ENCODE data around the gene HOXA6. TPM values are rescaled to one million over a fixed set of nuclear protein-coding genes. Genes with fewer than 3 reads are reported as not detected.

HOXA6 gene
- total RNA-seq, 2 experiments from 2014 or later: not detected

DNA sequence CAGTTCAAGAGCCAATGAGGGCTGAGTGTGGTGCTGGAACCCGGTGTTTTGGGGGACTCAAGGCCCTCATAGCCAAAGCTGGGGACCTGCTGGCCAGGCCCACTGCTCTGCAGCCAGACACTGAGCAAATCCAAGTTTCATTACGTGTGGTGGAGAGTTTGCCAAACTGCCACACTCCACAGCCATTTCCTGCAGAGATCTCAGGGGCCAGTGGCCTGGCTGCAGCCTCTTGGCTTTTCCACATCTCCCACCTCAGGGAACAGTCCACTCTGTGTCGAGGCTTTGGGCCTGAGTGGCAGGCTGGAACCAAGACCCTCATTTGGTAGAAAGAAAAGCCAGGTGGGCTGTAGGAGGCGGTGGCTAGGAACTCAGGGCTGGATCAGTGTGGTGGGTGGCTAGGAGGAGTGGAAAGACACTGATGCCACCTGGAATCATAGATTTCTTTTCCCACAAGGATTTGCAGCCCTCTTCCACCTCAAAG, 34.3 kb upstream of the HOXA6 start:
- ChIA-PET POLR2A (no interaction called here), CTCF (interaction anchor here (0.9 to 2.8 kb wide), 3 partner anchors 14 to 57 kb away, joined by 3 to 10 read pairs (median 7); no protein-coding TSS in a partner anchor)
- no peak for DNase-seq
- Mint-ChIP-seq H3K27me3 (peaks cover 78% of the 10 kb centered on the region), H3K27ac (no peak overlapping the region), H3K4me3 (no peak overlapping the region), H3K36me3 (ENCODE audit: low read depth) (peaks cover 5% of the 10 kb centered on the region), H3K9me3 (no peaks in the 10 kb centered on the region), H3K4me1 (peaks cover 17% of the 10 kb centered on the region)

- H3K9me3 Mint-ChIP-seq: no peaks in the 10 kb centered on the region
- CTCF ChIA-PET: interaction anchor here (0.6 to 2.9 kb wide), 10 partner anchors 13 to 1287 kb away, joined by 3 to 17 read pairs (median 5); no protein-coding TSS in a partner anchor
- no peak for DNase-seq
- H3K27me3 Mint-ChIP-seq: peaks cover 72% of the 10 kb centered on the region
- H3K4me3 Mint-ChIP-seq: no peak overlapping the region
- H3K27ac Mint-ChIP-seq: no peak overlapping the region
- POLR2A ChIA-PET: no interaction called here
- peaks cover 5% of the 10 kb centered on the region for H3K36me3 Mint-ChIP-seq (ENCODE audit: low read depth)
- peaks cover 12% of the 10 kb centered on the region for H3K4me1 Mint-ChIP-seq
These were observed 33.2 kb upstream of the HOXA6 start for GRCh38 chr7:27180431-27181420.

GRCh38 chr7:27179503-27180430, 32.2 kb upstream of the HOXA6 start:
- ChIA-PET CTCF (interaction anchor here (0.6 to 2.9 kb wide), 19 partner anchors 10 to 1286 kb away, joined by 3 to 17 read pairs (median 3); no protein-coding TSS in a partner anchor), POLR2A (interaction anchor here (1.3 kb wide), 1 partner anchor 11 kb away, joined by 3 read pairs; no protein-coding TSS in a partner anchor)
- peak; percentile 56 for DNase-seq
- Mint-ChIP-seq H3K27ac (no peak overlapping the region), H3K4me3 (no peak overlapping the region), H3K9me3 (no peaks in the 10 kb centered on the region), H3K36me3 (ENCODE audit: low read depth) (peaks cover 2% of the 10 kb centered on the region), H3K4me1 (peaks cover 7% of the 10 kb centered on the region), H3K27me3 (peaks cover 69% of the 10 kb centered on the region)

DNA sequence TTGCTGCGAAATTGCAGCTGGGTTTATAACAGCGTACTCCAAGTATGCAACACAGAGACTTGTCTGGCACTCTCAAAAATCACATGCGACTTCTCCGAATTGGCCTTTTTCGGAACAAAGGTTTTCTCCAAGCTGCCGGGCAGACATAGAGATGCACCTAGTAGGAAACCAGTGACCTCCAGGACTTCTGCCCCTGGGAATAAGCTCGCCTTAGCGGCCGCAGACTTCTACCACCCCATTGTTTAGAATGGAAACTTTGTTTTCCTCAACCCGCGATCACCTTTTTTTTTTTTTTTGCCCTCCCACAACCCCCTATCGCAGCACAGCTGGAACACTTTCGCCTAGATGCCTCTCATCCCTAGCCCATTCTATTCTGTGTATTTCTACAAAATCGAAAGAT, 31.5 kb upstream of the HOXA6 start:
- Mint-ChIP-seq H3K4me3 (no peak overlapping the region), H3K36me3 (ENCODE audit: low read depth) (no peaks in the 10 kb centered on the region), H3K4me1 (peaks cover 5% of the 10 kb centered on the region), H3K27me3 (peaks cover 70% of the 10 kb centered on the region), H3K9me3 (no peaks in the 10 kb centered on the region), H3K27ac (no peak overlapping the region)
- no peak for DNase-seq
- ChIA-PET CTCF (interaction anchor here (0.6 to 2.9 kb wide), 15 partner anchors 9 to 785 kb away, joined by 3 to 17 read pairs (median 3); no protein-coding TSS in a partner anchor), POLR2A (interaction anchor here (1.3 kb wide), 1 partner anchor 10 kb away, joined by 3 read pairs; no protein-coding TSS in a partner anchor)

DNA sequence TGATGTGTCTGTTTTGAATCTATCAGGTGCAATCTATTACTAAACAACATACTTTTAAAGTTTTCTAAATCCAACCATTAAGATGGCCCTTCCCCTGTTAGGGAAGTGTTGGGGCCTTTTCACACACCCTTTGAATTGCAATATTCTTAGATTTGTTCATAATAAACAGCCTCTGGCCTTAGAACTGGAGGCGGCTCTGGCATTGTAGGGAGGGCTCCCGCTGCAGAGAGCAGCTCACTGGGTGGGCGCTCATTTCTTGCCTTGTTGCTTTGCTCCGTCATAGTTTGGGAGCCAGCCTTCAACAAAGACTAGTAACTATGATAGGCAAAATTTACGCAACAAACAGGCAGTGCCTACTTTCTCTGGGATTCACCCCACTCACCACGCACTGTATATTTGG, 30.8 kb upstream of the HOXA6 start:
- H3K9me3 Mint-ChIP-seq: no peaks in the 10 kb centered on the region
- POLR2A ChIA-PET: no interaction called here
- H3K4me3 Mint-ChIP-seq: no peak overlapping the region

GRCh38 chr7:27177795-27178320, 30.3 kb upstream of the HOXA6 start:
- no peaks in the 10 kb centered on the region for H3K9me3 Mint-ChIP-seq
- H3K4me3 Mint-ChIP-seq: no peak overlapping the region
- no peaks in the 10 kb centered on the region for H3K36me3 Mint-ChIP-seq (ENCODE audit: low read depth)
- H3K27me3 Mint-ChIP-seq: peaks cover 61% of the 10 kb centered on the region
- ChIA-PET POLR2A (no interaction called here), CTCF (interaction anchor here (1.1 to 2.9 kb wide), 5 partner anchors 10 to 27 kb away, joined by 3 to 17 read pairs (median 3); no protein-coding TSS in a partner anchor)
- no peak overlapping the region for H3K27ac Mint-ChIP-seq
- peaks cover 3% of the 10 kb centered on the region for H3K4me1 Mint-ChIP-seq
- DNase-seq: no peak

More for the DNA sequence above, 30.8 kb upstream of the HOXA6 start:
- CTCF ChIA-PET: interaction anchor here (0.7 to 2.9 kb wide), 7 partner anchors 10 to 785 kb away, joined by 3 to 17 read pairs (median 3); no protein-coding TSS in a partner anchor
- DNase-seq: no peak
- no peaks in the 10 kb centered on the region for H3K36me3 Mint-ChIP-seq (ENCODE audit: low read depth)
- peaks cover 3% of the 10 kb centered on the region for H3K4me1 Mint-ChIP-seq
- H3K27ac Mint-ChIP-seq: no peak overlapping the region
- peaks cover 65% of the 10 kb centered on the region for H3K27me3 Mint-ChIP-seq

DNA sequence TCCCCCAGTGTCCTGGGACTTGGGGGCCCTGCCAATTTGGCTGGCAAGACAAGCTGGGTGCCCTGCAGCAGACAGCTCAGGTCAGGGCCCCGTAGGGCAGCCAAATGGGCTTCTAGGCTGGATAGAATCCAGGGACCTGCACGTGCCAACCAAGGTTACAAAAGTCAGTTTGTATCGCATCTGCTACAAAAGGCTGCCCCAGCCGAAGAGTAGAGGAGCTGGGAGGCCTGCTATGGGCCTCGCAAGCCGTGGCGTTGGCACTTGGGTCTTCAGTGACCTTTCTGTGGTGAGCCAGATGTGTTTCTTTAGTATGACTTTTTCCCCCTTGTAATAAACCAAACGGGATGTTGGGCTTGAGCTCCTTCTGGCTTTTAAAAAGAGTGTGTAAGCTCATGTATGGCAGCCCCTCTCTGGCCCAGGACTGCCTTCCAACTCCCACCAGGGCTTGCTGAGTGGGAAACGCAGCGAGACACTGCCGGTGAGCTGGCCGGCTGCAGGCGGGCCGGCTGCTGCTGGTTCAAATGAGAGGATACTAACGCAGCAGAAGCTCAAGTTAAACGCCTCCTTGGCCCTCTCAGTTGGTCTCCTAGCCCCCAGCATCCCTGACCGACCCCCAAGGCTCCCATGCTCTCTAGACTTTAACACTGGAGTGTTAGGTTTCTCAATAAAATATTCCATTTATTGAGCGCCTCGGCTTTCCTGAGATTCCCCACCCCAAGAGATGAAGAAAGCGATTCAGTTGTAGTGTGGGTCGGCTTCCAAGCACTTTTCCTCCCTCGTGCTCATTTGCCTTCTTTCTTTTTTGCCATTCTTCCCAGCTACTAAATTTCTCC, 29.6 kb upstream of the HOXA6 start:
- POLR2A ChIA-PET: no interaction called here
- peaks cover 59% of the 10 kb centered on the region for H3K27me3 Mint-ChIP-seq
- CTCF ChIA-PET: interaction anchor here (1.1 to 2.0 kb wide), 4 partner anchors 13 to 28 kb away, joined by 3 to 8 read pairs (median 4); no protein-coding TSS in a partner anchor

DNA sequence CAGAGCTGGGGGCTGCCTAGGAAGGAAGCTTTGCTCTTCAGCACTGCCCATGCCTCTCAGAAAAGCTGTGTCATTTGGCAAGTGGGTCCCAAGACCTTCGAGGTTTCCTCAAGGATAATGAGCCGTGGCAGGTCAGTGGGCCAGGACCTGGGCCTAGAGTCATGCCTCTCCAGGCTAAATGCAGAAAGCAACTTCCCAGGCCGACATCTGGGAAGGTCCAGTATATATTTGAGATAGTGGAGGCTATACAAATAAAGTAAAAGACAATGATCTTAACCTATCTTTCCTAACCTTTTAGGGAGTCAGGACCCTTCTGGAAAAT, 28.9 kb upstream of the HOXA6 start:
- Mint-ChIP-seq H3K4me3 (no peak overlapping the region), H3K27me3 (peaks cover 62% of the 10 kb centered on the region), H3K9me3 (no peaks in the 10 kb centered on the region), H3K27ac (no peak overlapping the region), H3K4me1 (peaks cover 10% of the 10 kb centered on the region), H3K36me3 (ENCODE audit: low read depth) (no peaks in the 10 kb centered on the region)
- CTCF ChIA-PET: interaction anchor here (1.1 to 1.8 kb wide), 3 partner anchors 15 to 28 kb away, joined by 3 to 8 read pairs (median 3); no protein-coding TSS in a partner anchor
- no peak for DNase-seq
- POLR2A ChIA-PET: no interaction called here

More for the DNA sequence above, 29.6 kb upstream of the HOXA6 start:
- Mint-ChIP-seq H3K4me1 (peaks cover 5% of the 10 kb centered on the region), H3K27ac (no peak overlapping the region), H3K9me3 (no peaks in the 10 kb centered on the region), H3K4me3 (no peak overlapping the region), H3K36me3 (ENCODE audit: low read depth) (no peaks in the 10 kb centered on the region)
- no peak for DNase-seq

- H3K4me1 Mint-ChIP-seq: peaks cover 11% of the 10 kb centered on the region
- H3K9me3 Mint-ChIP-seq: no peaks in the 10 kb centered on the region
- CTCF ChIA-PET: interaction anchor here (1.6 to 1.8 kb wide), 2 partner anchors 14 to 20 kb away, joined by 3 to 8 read pairs; no protein-coding TSS in a partner anchor
- H3K27me3 Mint-ChIP-seq: peaks cover 63% of the 10 kb centered on the region
- POLR2A ChIA-PET: no interaction called here
- DNase-seq: no peak
- no peak overlapping the region for H3K27ac Mint-ChIP-seq
- H3K36me3 Mint-ChIP-seq (ENCODE audit: low read depth): no peaks in the 10 kb centered on the region
- no peak overlapping the region for H3K4me3 Mint-ChIP-seq
These were observed 28.3 kb upstream of the HOXA6 start for GRCh38 chr7:27175626-27176523.

- no peak overlapping the region for H3K27ac Mint-ChIP-seq
- peaks cover 11% of the 10 kb centered on the region for H3K4me1 Mint-ChIP-seq
- DNase-seq: no peak
- POLR2A ChIA-PET: no interaction called here
- CTCF ChIA-PET: no interaction called here
- H3K27me3 Mint-ChIP-seq: peaks cover 67% of the 10 kb centered on the region
- peak overlapping the region; percentile 32 for H3K4me3 Mint-ChIP-seq
- no peaks in the 10 kb centered on the region for H3K36me3 Mint-ChIP-seq (ENCODE audit: low read depth)
- no peaks in the 10 kb centered on the region for H3K9me3 Mint-ChIP-seq
These were observed 27.5 kb upstream of the HOXA6 start for GRCh38 chr7:27174874-27175625.

Data from activated CD4-positive, alpha-beta memory T cell treated with anti-CD3 and anti-CD28 coated beads, Interleukin-2, amount 10 ng/mL, durations not matched to agents 7 days and 5 days (primary cell).